ENCODE data around the gene KRT76. TPM values are rescaled to one million over a fixed set of nuclear protein-coding genes. Genes with fewer than 3 reads are reported as not detected.

Gene KRT76
- total and polyA plus RNA-seq, 10 of the 15 experiments (the other 5 are each of a cell fraction or from before 2014, with no cell fraction given), result not detected

DNA sequence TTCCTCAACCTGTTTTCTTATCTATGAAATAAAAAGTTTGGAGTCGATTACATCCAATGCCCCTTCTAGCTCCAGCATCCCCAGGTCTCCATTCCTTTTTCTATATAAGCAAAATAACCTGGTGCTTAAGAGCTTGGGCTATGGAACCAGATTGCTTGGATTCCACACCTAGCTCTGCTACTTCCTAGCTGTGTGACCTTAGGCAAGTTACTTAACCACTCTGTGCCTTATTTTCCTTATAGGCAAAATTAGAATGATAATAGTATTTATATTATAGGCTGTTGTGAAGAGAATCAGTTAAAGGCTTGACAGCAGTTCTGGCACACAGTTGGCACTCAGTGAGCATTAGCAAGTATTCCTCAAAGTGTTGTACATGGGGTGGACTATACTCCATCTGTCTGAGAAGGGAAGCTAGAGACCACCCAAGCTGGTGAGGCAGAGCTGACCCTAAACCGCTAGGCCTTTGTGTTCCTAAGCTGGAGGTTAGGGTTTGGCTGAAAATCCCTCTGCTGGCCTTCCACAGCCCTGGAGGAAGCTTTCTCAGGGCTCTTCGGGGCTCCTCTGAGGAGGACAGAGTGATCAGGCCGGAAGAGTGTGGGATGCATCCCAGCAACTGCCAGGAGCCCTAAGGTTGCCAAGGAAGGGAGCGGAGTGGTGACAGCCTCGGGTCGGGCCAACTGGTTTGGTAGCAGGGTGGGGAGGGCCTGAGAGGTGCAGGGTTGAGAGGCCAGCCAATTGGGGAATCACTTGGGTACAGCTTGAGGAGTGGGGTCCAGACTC lies 42.8 kb upstream of the KRT76 start:
- Histone ChIP-seq H3K4me3 (no peak overlapping the region), H2AFZ (ENCODE audit: control insufficient read depth, low read depth, low read length) (no peak overlapping the region), H3K27me3 (replicated peaks in 1 of 2; ENCODE audit: control insufficient read depth in 2 of 2, insufficient read depth in 2 of 2, low read length in 1 of 2) (peaks cover 0 to 6% of the 10 kb centered on the region in 2 experiments; a peak in 1 of 4 replicates), H4K20me1 (ENCODE audit: control insufficient read depth, insufficient read depth) (no peaks in the 10 kb centered on the region; the same call in 1 of the 2 replicates), H3K4me1 (ENCODE audit: control insufficient read depth, insufficient read depth, low read length) (no peaks in the 10 kb centered on the region), H3K79me2 (ENCODE audit: control insufficient read depth, insufficient read depth, low read length) (no peaks in the 10 kb centered on the region), H3K36me3 (ENCODE audit: control insufficient read depth in 2 of 2, insufficient read depth in 2 of 2, low read length in 1 of 2) (no peaks in the 10 kb centered on the region), H3K4me2 (ENCODE audit: control insufficient read depth, insufficient read depth) (no peak overlapping the region), H3K9me3 (replicated peaks; ENCODE audit: control insufficient read depth, insufficient read depth, low read length) (no peaks in the 10 kb centered on the region), H3K27ac (ENCODE audit: control insufficient read depth, insufficient read depth) (no peak overlapping the region), H3K9ac (ENCODE audit: control insufficient read depth, insufficient read depth, low read length) (no peak overlapping the region)
- WGBS (ENCODE audit: insufficient coverage, insufficient replicate concordance, low lambda C conversion rate, missing lambda C conversion rate), result 5% methylated on average over 7 of the region's 7 CpGs
- ChIA-PET POLR2A (no interaction called here), SMC1A (ENCODE audit: uncharacterized antibody, unreplicated experiment) (interaction anchor here (0.7 kb wide), 1 partner anchor 13 kb away, joined by 3 read pairs; no protein-coding TSS in a partner anchor), CTCF (no interaction called here), RAD21 (ENCODE audit: unreplicated experiment) (interaction anchor here (0.6 kb wide), 1 partner anchor 1028 kb away, joined by 3 read pairs; no protein-coding TSS in a partner anchor)
- in situ Hi-C loops (cut with MboI) (no loop called here), intact Hi-C loops (cut with micrococcal nuclease; ENCODE audit: unreplicated experiment) (no loop called here)
- no TSS peak for BruUV-seq (replicated peaks)
- DNase-seq (ENCODE audit: low read depth, low spot score) (no peak), FAIRE-seq (no peak), ATAC-seq (no peak)
- TF ChIP-seq CBX5 (IDR thresholded peaks at IDR 0.05; ENCODE audit: low read depth) (no peak), POU2F2 (IDR thresholded peaks at IDR 0.05; ENCODE audit: borderline replicate concordance, low read depth, low read length) (no peak), POLR2AphosphoS2 (IDR thresholded peaks at IDR 0.05; ENCODE audit: low read depth, low read length) (no peak), GABPA (IDR thresholded peaks at IDR 0.05; ENCODE audit: low read depth) (no peak), POLR2AphosphoS5 (IDR thresholded peaks at IDR 0.05; ENCODE audit: low read length) (no peak), TCF12 (IDR thresholded peaks at IDR 0.05; ENCODE audit: low read depth, low read length) (no peak), NR2C2 (IDR thresholded peaks at IDR 0.05; ENCODE audit: borderline replicate concordance, control insufficient read depth, insufficient read length, low read depth) (no peak), BRCA1 (IDR thresholded peaks at IDR 0.05; ENCODE audit: low read depth, low read length) (no peak), GATAD2B (conservative IDR thresholded peaks at IDR 0.05; ENCODE audit: low read depth) (no peak), ZNF217 (IDR thresholded peaks at IDR 0.05) (no peak)
- TF ChIP-seq, protein P1, sequence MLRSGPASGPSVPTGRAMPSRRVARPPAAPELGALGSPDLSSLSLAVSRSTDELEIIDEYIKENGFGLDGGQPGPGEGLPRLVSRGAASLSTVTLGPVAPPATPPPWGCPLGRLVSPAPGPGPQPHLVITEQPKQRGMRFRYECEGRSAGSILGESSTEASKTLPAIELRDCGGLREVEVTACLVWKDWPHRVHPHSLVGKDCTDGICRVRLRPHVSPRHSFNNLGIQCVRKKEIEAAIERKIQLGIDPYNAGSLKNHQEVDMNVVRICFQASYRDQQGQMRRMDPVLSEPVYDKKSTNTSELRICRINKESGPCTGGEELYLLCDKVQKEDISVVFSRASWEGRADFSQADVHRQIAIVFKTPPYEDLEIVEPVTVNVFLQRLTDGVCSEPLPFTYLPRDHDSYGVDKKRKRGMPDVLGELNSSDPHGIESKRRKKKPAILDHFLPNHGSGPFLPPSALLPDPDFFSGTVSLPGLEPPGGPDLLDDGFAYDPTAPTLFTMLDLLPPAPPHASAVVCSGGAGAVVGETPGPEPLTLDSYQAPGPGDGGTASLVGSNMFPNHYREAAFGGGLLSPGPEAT (IDR thresholded peaks at IDR 0.05; ENCODE audit: low read depth), result no peak
- TF ChIP-seq, protein P2, sequence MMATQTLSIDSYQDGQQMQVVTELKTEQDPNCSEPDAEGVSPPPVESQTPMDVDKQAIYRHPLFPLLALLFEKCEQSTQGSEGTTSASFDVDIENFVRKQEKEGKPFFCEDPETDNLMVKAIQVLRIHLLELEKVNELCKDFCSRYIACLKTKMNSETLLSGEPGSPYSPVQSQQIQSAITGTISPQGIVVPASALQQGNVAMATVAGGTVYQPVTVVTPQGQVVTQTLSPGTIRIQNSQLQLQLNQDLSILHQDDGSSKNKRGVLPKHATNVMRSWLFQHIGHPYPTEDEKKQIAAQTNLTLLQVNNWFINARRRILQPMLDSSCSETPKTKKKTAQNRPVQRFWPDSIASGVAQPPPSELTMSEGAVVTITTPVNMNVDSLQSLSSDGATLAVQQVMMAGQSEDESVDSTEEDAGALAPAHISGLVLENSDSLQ (IDR thresholded peaks at IDR 0.05), result no peak

Data from GM12878 (cell line).